ENCODE data around the gene COL9A3.

COL9A3 gene

GRCh38 chr20:62782149-62782892, 34.5 kb upstream of the COL9A3 start:
- no peak overlapping the region for H3K4me3 ChIP-seq (replicated peaks; ENCODE audit: insufficient read depth, low read length)
- no peak for DNase-seq (ENCODE audit: low read depth in 1 of 2, low spot score in 1 of 2)
- TF ChIP-seq CTCF (IDR thresholded peaks at IDR 0.05; ENCODE audit: insufficient read depth, low read length) (no peak), SPI1 (IDR thresholded peaks at IDR 0.05; ENCODE audit: borderline replicate concordance, low read depth) (no peak), REST (IDR thresholded peaks at IDR 0.05; ENCODE audit: insufficient replicate concordance, low read depth) (no peak), GABPA (IDR thresholded peaks at IDR 0.05; ENCODE audit: low read depth) (no peak), POLR2AphosphoS5 (IDR thresholded peaks at IDR 0.05; ENCODE audit: low read depth) (no peak)
- no peaks in the 10 kb centered on the region for H3K27me3 ChIP-seq (ENCODE audit: insufficient read depth, poor library complexity, severe bottlenecking)
- no peak overlapping the region for H3K27ac ChIP-seq (replicated peaks)

GRCh38 chr20:62782893-62783278, 34.0 kb upstream of the COL9A3 start:
- no peaks in the 10 kb centered on the region for H3K27me3 ChIP-seq (ENCODE audit: insufficient read depth, poor library complexity, severe bottlenecking)
- DNase-seq (ENCODE audit: low read depth in 1 of 2, low spot score in 1 of 2) = no peak
- H3K27ac ChIP-seq (replicated peaks) = no peak overlapping the region
- no peak overlapping the region for H3K4me3 ChIP-seq (replicated peaks; ENCODE audit: insufficient read depth, low read length)
- no peak for TF ChIP-seq REST (IDR thresholded peaks at IDR 0.05; ENCODE audit: insufficient replicate concordance, low read depth)
- TF ChIP-seq SPI1 (IDR thresholded peaks at IDR 0.05; ENCODE audit: borderline replicate concordance, low read depth) = no peak
- TF ChIP-seq CTCF (IDR thresholded peaks at IDR 0.05; ENCODE audit: insufficient read depth, low read length) = no peak
- TF ChIP-seq GABPA (IDR thresholded peaks at IDR 0.05; ENCODE audit: low read depth) = no peak
- TF ChIP-seq POLR2AphosphoS5 (IDR thresholded peaks at IDR 0.05; ENCODE audit: low read depth) = no peak

GRCh38 chr20:62784497-62784896, 32.4 kb upstream of the COL9A3 start:
- Histone ChIP-seq H3K27me3 (ENCODE audit: insufficient read depth, poor library complexity, severe bottlenecking) (no peaks in the 10 kb centered on the region), H3K4me3 (replicated peaks; ENCODE audit: insufficient read depth, low read length) (no peak overlapping the region), H3K27ac (replicated peaks) (no peak overlapping the region)
- DNase-seq (ENCODE audit: low read depth in 1 of 2, low spot score in 1 of 2) = no peak
- TF ChIP-seq GABPA (IDR thresholded peaks at IDR 0.05; ENCODE audit: low read depth) = no peak
- TF ChIP-seq POLR2AphosphoS5 (IDR thresholded peaks at IDR 0.05; ENCODE audit: low read depth) = no peak
- no peak for TF ChIP-seq CTCF (IDR thresholded peaks at IDR 0.05; ENCODE audit: insufficient read depth, low read length)
- no peak for TF ChIP-seq REST (IDR thresholded peaks at IDR 0.05; ENCODE audit: insufficient replicate concordance, low read depth)
- no peak for TF ChIP-seq SPI1 (IDR thresholded peaks at IDR 0.05; ENCODE audit: borderline replicate concordance, low read depth)

Measured in HL-60 (cell line).